Measurements from ENCODE around the gene RNF214. TPM values are rescaled to one million over a fixed set of nuclear protein-coding genes. Genes with fewer than 3 reads are reported as not detected.
"Not testable (repeated sequence)": the region's sequence is repeated elsewhere in the genome, so short reads cannot be mapped to it uniquely, and the experiment has no call there.

RNF214 gene
- total RNA-seq, 1 donor from 2014 or later, result 25.2 TPM

- no peak for ATAC-seq
- DNase-seq, result no peak
- intact Hi-C loops (cut with micrococcal nuclease), result no loop called here
Measured at GRCh38 chr11:117265745-117266144, 33.3 kb downstream of the RNF214 start.

- DNase-seq, result no peak
- no peak for ATAC-seq
- intact Hi-C loops (cut with micrococcal nuclease), result no loop called here
Measured at GRCh38 chr11:117269856-117270255, 37.4 kb downstream of the RNF214 start.

GRCh38 chr11:117271208-117271607 lies 38.7 kb downstream of the RNF214 start:
- intact Hi-C loops (cut with micrococcal nuclease), result no loop called here
- ATAC-seq (no peak), DNase-seq (no peak)

GRCh38 chr11:117272175-117272574 lies 39.7 kb downstream of the RNF214 start:
- ATAC-seq; intact Hi-C loops (cut with micrococcal nuclease); DNase-seq: not testable (repeated sequence)

- intact Hi-C loops (cut with micrococcal nuclease), result no loop called here
- DNase-seq, result no peak
- no peak for ATAC-seq
Measured at GRCh38 chr11:117273550-117274289, 41.2 kb downstream of the RNF214 start.

GRCh38 chr11:117278347-117278746 lies 45.9 kb downstream of the RNF214 start:
- no peak for DNase-seq
- no peak for ATAC-seq
- intact Hi-C loops (cut with micrococcal nuclease), result no loop called here

- intact Hi-C loops (cut with micrococcal nuclease), result no loop called here
- ATAC-seq (no peak), DNase-seq (no peak)
Measured at GRCh38 chr11:117279711-117280376, 47.4 kb downstream of the RNF214 start.

- intact Hi-C loops (cut with micrococcal nuclease), result no loop called here
- DNase-seq (no peak), ATAC-seq (no peak)
Measured at GRCh38 chr11:117281159-117281558, 48.7 kb downstream of the RNF214 start.

GRCh38 chr11:117281869-117282268 lies 49.4 kb downstream of the RNF214 start:
- DNase-seq (no peak), ATAC-seq (no peak)
- intact Hi-C loops (cut with micrococcal nuclease), result no loop called here

- ATAC-seq (no peak), DNase-seq (no peak)
- intact Hi-C loops (cut with micrococcal nuclease), result no loop called here
Measured at GRCh38 chr11:117282956-117283355, 50.5 kb downstream of the RNF214 start.

GRCh38 chr11:117284053-117284452 lies 51.6 kb downstream of the RNF214 start:
- ATAC-seq (no peak), DNase-seq (no peak)
- intact Hi-C loops (cut with micrococcal nuclease), result no loop called here

- ATAC-seq, result no peak
- intact Hi-C loops (cut with micrococcal nuclease), result no loop called here
Measured at GRCh38 chr11:117286588-117286987, 54.1 kb downstream of the RNF214 start.

GRCh38 chr11:117287668-117288067 lies 55.2 kb downstream of the RNF214 start:
- ATAC-seq (no peak), DNase-seq (no peak)
- intact Hi-C loops (cut with micrococcal nuclease), result no loop called here

More at GRCh38 chr11:117286588-117286987, 54.1 kb downstream of the RNF214 start:
- DNase-seq, result no peak

GRCh38 chr11:117289795-117290194 lies 57.3 kb downstream of the RNF214 start:
- intact Hi-C loops (cut with micrococcal nuclease), result no loop called here
- ATAC-seq, result no peak
- no peak for DNase-seq

- intact Hi-C loops (cut with micrococcal nuclease), result no loop called here
- DNase-seq, result no peak
- no peak for ATAC-seq
Measured at GRCh38 chr11:117290809-117291396, 58.4 kb downstream of the RNF214 start, which contains the start of gene BACE1-AS. Gene BACE1-AS (plus strand): TSS chr11:117291346.

- intact Hi-C loops (cut with micrococcal nuclease), result no loop called here
- DNase-seq (no peak), ATAC-seq (no peak)
Measured at GRCh38 chr11:117292616-117293015, 60.1 kb downstream of the RNF214 start.

- DNase-seq (no peak), ATAC-seq (no peak)
- intact Hi-C loops (cut with micrococcal nuclease), result no loop called here
Measured at GRCh38 chr11:117295438-117296137, 63.1 kb downstream of the RNF214 start.

GRCh38 chr11:117296881-117297280 lies 64.4 kb downstream of the RNF214 start:
- ATAC-seq (no peak), DNase-seq (no peak)
- intact Hi-C loops (cut with micrococcal nuclease), result no loop called here

GRCh38 chr11:117298195-117298594 lies 65.7 kb downstream of the RNF214 start:
- ATAC-seq (no peak), DNase-seq (no peak)
- intact Hi-C loops (cut with micrococcal nuclease), result no loop called here

All from left ventricle myocardium superior (tissue), 1 donor.